ENCODE data around the gene CAV3.

- TF ChIP-seq CTCF (IDR thresholded peaks at IDR 0.05 in 8 of 11, conservative IDR thresholded peaks at IDR 0.05 in 3 of 11), result no peak
- no peak for TF ChIP-seq POLR2A (IDR thresholded peaks at IDR 0.05)
- TF ChIP-seq POLR2AphosphoS5 (IDR thresholded peaks at IDR 0.05), result no peak
Measured at GRCh38 chr3:8766148-8766547, 32.5 kb downstream of the CAV3 start.

Measured in spleen (tissue), 7 donors.